Sigmoid colon (tissue), 3 donors: ENCODE results near the gene POU2AF3.

Experiments used
- POLR2A ChIP-seq, 2 donors: fragments of 450-650 bp; IDR thresholded peaks; one replicate each; pipeline ENCODE4 v1.6.1; 2016; ENCODE audit warnings: antibody characterized with exemption in 2 of 2, mild to moderate bottlenecking in 2 of 2, moderate library complexity in 2 of 2
- TF ChIP-seq, protein P1 (sequence below), 4 experiments: fragments of 450-650 bp in 3 of 4; fragments of 200-600 bp in 1 of 4; IDR thresholded peaks; one replicate each; pipeline ENCODE4 v1.5.1; 2016 to 2019; ENCODE audit warnings: antibody characterized with exemption in 4 of 4, mild to moderate bottlenecking in 3 of 4, moderate library complexity in 2 of 4

- TF ChIP-seq, protein P1, sequence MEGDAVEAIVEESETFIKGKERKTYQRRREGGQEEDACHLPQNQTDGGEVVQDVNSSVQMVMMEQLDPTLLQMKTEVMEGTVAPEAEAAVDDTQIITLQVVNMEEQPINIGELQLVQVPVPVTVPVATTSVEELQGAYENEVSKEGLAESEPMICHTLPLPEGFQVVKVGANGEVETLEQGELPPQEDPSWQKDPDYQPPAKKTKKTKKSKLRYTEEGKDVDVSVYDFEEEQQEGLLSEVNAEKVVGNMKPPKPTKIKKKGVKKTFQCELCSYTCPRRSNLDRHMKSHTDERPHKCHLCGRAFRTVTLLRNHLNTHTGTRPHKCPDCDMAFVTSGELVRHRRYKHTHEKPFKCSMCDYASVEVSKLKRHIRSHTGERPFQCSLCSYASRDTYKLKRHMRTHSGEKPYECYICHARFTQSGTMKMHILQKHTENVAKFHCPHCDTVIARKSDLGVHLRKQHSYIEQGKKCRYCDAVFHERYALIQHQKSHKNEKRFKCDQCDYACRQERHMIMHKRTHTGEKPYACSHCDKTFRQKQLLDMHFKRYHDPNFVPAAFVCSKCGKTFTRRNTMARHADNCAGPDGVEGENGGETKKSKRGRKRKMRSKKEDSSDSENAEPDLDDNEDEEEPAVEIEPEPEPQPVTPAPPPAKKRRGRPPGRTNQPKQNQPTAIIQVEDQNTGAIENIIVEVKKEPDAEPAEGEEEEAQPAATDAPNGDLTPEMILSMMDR (IDR thresholded peaks at IDR 0.05) = no peak
- no peak for TF ChIP-seq POLR2A (IDR thresholded peaks at IDR 0.05)
Observed at GRCh38 chr11:111320728-111321568, 22.6 kb downstream of the POU2AF3 start.
